Karpas-422 (cell line): Measurements from ENCODE around the gene ZNF778. TPM values are rescaled to one million over a fixed set of nuclear protein-coding genes. Genes with fewer than 3 reads are reported as not detected.

ENCODE experiments used
- DNase-seq: peaks from one replicate; pipeline ENCODE4 v3.0.0-alpha.2; 2015
- H2AFZ ChIP-seq: fragments of 200-600 bp; sonication (generic); 2 replicates; pipeline ENCODE4 v1.6.1; 2014; ENCODE audit warnings: antibody characterized with exemption, low read length, mixed read lengths
- H3K27ac ChIP-seq: fragments of 200-600 bp; sonication (generic); 2 replicates; pipeline ENCODE4 v1.5.1; 2014; ENCODE audit warnings: mild to moderate bottlenecking, low read length, moderate library complexity
- H3K27me3 ChIP-seq: fragments of 200-600 bp; sonication (generic); 2 replicates; pipeline ENCODE4 v1.6.1; 2014; ENCODE audit warnings: low read length, mixed read lengths
- H3K36me3 ChIP-seq: fragments of 200-600 bp; sonication (generic); 2 replicates; pipeline ENCODE4 v1.6.1; 2014; ENCODE audit warnings: low read length, mixed read lengths; ENCODE audit not compliant: insufficient read depth
- H3K4me1 ChIP-seq: fragments of 200-600 bp; sonication (generic); 2 replicates; pipeline ENCODE4 v1.6.1; 2014; ENCODE audit warnings: mild to moderate bottlenecking, low read length, mixed read lengths
- H3K4me2 ChIP-seq: fragments of 200-600 bp; sonication (generic); 2 replicates; pipeline ENCODE4 v1.6.1; 2014; ENCODE audit warnings: low read length, low read depth, mild to moderate bottlenecking; ENCODE audit not compliant: poor library complexity, severe bottlenecking
- H3K4me3 ChIP-seq: fragments of 200-600 bp; sonication (generic); 2 replicates; pipeline ENCODE4 v1.5.1; 2014; ENCODE audit warnings: mild to moderate bottlenecking, antibody characterized with exemption, low read length, mixed read lengths
- H3K79me2 ChIP-seq: fragments of 200-600 bp; sonication (generic); 2 replicates; pipeline ENCODE4 v1.6.1; 2014; ENCODE audit warnings: mild to moderate bottlenecking, low read length, mixed read lengths
- H3K9ac ChIP-seq: fragments of 200-600 bp; sonication (generic); 2 replicates; pipeline ENCODE4 v1.6.0; 2014; ENCODE audit warnings: low read length
- H3K9me2 ChIP-seq: fragments of 200-600 bp; sonication (generic), shearing (Covaris generic); replicated peaks from 2 replicates; pipeline ENCODE4 v1.6.0; 2014; ENCODE audit warnings: mild to moderate bottlenecking, low read length, moderate library complexity; ENCODE audit not compliant: insufficient read depth
- H3K9me3 ChIP-seq: fragments of 300-700, 200-600 bp; sonication (generic); 2 replicates; pipeline ENCODE4 v1.6.1; 2014; ENCODE audit warnings: low read length, mixed read lengths
- H4K20me1 ChIP-seq: fragments of 200-600 bp; sonication (generic); 2 replicates; pipeline ENCODE4 v1.6.1; 2014; ENCODE audit warnings: mild to moderate bottlenecking, antibody characterized with exemption, low read length, low read depth; ENCODE audit not compliant: insufficient read depth
- total RNA-seq: library from RNA; depleted of rRNA; stranded (reverse); fragments of >200 nt; shearing (Covaris generic); gene quantifications from 2 replicates; pipeline ENCODE4 v1.2.3, GENCODE V29; 2014; ENCODE audit warnings: low replicate concordance

The ZNF778 gene
- total RNA-seq, 1 experiment from 2014 or later, result 2.7 TPM

DNA sequence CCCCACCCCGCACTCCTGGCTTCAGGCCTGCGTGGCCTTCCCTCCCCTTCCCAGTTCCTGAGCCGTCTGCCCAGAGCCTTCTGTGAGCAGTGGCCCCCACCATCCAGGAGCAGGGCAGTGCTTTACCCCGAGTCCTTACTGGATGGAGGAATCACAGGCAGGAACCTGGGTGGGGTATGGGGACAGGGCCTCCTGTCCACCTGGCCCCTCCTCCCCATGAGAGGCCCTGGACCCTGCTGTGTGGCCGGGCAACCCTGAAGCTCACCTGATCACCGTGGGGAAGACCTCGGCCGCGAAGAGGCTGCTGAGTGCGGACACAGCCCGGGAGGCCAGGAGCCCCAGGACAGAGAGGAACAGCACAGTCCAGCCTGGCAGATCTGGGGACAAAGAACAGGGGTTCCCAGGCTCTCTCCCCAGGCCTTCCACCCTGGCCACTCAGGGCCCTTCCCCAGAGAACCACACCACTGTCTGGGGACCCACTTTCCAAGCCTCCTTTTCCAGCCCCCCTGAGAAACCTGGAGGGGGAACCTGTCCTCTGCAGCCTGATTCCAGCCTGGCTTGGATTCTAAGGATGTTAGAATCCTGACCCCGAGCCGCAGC lies 20.4 kb upstream of the ZNF778 start:
- Histone ChIP-seq H4K20me1 (no peaks in the 10 kb centered on the region), H3K36me3 (no peaks in the 10 kb centered on the region), H3K9me3 (no peaks in the 10 kb centered on the region), H3K4me2 (no peak overlapping the region), H3K4me3 (no peak overlapping the region), H3K9ac (no peak overlapping the region), H3K9me2 (no peaks in the 10 kb centered on the region), H3K79me2 (no peaks in the 10 kb centered on the region), H3K27ac (no peak overlapping the region), H3K4me1 (no peaks in the 10 kb centered on the region), H2AFZ (no peak overlapping the region), H3K27me3 (no peaks in the 10 kb centered on the region)
- no peak for DNase-seq

DNA sequence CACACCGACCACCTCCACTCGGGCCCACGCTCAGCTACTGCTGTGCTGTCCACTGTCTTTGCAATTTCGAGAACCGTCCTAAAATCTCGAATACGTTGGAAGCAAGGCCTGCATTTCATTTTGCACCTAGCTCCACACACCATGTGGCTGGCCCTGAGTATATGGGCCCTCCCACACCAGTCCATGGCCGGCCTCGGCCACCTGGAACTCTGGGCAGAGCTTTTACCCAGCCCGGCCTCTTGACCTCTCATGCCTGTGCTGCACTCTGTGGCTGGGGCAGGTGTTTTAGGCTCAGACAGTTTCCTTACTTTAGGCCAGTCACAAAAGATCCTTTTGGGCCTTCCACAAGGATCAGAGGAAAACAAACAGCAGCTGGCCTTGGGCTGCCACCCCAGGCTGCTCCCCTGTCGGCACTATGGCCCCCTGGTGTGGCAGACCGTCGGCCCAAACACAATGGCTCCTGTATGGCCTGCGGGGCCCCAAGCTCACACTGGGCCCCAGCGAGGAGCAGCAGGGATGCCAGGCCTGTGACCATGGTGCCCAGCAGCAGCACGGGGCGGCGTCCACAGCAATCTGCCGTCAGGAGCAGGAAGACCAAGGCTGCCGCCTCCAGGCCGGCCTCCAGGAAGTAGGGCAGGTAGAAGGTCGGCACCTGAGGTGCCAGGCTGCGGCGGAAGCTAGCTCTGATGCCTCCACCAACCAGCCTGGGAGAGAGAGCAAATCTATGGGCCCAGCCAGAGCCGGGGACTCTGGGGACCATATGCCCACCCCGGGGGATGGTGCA lies 19.7 kb upstream of the ZNF778 start:
- H3K27me3 ChIP-seq, result no peaks in the 10 kb centered on the region
- H2AFZ ChIP-seq, result no peak overlapping the region
- no peaks in the 10 kb centered on the region for H3K79me2 ChIP-seq
- H3K4me3 ChIP-seq, result no peak overlapping the region
- DNase-seq, result no peak
- H3K27ac ChIP-seq, result no peak overlapping the region
- no peak overlapping the region for H3K9ac ChIP-seq
- H3K36me3 ChIP-seq, result no peaks in the 10 kb centered on the region
- H3K4me2 ChIP-seq, result no peak overlapping the region
- H3K9me2 ChIP-seq, result no peaks in the 10 kb centered on the region
- no peaks in the 10 kb centered on the region for H3K4me1 ChIP-seq
- H4K20me1 ChIP-seq, result no peaks in the 10 kb centered on the region
- no peaks in the 10 kb centered on the region for H3K9me3 ChIP-seq

DNA sequence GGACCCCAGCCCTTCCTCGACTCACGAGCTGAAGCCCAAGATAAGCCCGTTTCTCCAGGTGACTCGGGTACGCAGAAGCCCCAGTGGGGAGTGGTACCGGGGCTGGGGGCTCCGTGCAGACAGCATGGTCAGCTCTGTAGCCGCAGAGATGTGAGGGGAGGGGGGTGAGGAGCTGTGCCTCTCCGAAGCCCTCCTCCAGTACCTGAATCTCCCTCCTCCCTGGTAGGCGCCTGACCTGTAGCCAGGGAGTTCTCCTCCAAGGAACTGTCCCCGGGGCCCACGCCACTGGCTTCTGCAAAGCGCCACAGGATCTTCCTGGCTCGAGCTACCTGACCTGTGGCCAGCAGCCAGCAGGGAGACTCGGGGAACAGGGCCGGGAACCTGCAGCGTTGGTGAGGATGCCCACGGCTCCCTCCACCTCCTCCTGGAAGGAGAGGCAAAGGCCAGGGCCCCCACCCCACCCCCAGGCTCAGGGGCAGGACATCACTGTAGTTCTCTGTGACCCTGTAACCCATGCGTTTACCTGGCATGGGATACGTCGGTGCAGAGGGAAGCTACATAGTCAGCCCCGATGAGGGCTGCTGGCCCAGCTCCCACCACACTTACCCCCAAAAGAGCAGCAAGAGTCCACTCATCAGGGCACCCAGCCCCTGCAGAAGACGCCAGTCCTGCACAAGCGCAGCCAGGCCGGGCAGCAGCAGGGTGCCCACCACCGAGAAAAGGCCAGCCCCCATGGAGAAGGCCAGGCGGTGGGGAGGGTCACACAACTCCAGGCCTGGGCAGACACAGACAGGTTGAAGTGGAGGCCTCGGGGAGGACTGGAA lies 18.9 kb upstream of the ZNF778 start:
- H3K9ac ChIP-seq, result no peak overlapping the region
- DNase-seq, result peak; percentile 10
- H3K4me2 ChIP-seq, result no peak overlapping the region
- no peak overlapping the region for H3K4me3 ChIP-seq
- no peaks in the 10 kb centered on the region for H4K20me1 ChIP-seq
- H3K79me2 ChIP-seq, result no peaks in the 10 kb centered on the region
- no peak overlapping the region for H3K27ac ChIP-seq
- no peak overlapping the region for H2AFZ ChIP-seq
- no peaks in the 10 kb centered on the region for H3K4me1 ChIP-seq
- no peaks in the 10 kb centered on the region for H3K9me3 ChIP-seq
- H3K27me3 ChIP-seq, result no peaks in the 10 kb centered on the region
- no peaks in the 10 kb centered on the region for H3K36me3 ChIP-seq
- H3K9me2 ChIP-seq, result no peaks in the 10 kb centered on the region

DNA sequence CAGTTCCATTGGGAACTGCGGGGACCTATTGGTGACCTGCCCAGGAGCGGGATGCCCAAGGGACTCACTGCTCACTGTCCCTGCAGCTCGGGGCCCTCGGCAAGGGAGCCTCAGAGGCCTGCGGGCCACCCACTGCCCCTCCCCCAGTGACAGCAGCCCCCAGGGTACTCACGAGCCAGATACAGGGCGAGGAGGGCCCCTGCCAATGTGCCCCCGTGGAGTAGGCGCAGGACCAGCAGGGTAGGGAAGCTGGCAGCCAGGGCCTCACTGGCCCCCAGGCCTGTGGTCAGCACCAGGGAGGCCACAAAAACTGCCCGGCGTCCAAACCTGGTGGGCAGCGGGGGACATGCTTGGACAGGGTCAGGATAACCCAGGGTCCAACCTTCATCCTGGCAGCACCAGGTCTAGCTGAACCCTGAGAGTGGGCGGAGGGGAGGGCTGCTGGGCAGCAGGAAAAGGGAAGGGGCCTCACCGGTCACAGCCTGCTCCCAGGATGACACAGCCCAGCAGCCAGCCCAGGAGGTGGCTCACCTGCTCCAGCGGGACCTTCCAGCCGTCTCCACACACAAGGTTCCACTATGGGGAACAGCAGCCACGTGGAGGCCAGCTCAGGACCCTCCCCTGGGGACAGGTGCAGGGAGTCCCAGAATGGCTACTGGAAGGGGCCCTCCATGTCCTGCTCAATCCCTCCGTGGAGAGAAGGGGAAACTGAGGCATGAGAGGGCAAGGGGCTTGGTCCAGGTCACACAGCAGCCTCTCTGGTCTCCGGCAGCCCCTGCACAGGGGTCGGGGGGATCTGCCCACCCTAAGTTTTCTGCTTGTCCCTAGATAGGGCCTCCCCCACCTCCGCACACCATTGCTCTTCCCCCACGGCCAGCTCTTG lies 18.0 kb upstream of the ZNF778 start:
- Histone ChIP-seq H3K4me3 (no peak overlapping the region), H3K4me2 (no peak overlapping the region), H3K27me3 (no peaks in the 10 kb centered on the region), H3K9ac (no peak overlapping the region), H3K79me2 (no peaks in the 10 kb centered on the region), H2AFZ (no peak overlapping the region), H4K20me1 (no peaks in the 10 kb centered on the region), H3K4me1 (no peaks in the 10 kb centered on the region), H3K27ac (no peak overlapping the region), H3K9me2 (no peaks in the 10 kb centered on the region), H3K36me3 (no peaks in the 10 kb centered on the region), H3K9me3 (no peaks in the 10 kb centered on the region)
- no peak for DNase-seq

DNA sequence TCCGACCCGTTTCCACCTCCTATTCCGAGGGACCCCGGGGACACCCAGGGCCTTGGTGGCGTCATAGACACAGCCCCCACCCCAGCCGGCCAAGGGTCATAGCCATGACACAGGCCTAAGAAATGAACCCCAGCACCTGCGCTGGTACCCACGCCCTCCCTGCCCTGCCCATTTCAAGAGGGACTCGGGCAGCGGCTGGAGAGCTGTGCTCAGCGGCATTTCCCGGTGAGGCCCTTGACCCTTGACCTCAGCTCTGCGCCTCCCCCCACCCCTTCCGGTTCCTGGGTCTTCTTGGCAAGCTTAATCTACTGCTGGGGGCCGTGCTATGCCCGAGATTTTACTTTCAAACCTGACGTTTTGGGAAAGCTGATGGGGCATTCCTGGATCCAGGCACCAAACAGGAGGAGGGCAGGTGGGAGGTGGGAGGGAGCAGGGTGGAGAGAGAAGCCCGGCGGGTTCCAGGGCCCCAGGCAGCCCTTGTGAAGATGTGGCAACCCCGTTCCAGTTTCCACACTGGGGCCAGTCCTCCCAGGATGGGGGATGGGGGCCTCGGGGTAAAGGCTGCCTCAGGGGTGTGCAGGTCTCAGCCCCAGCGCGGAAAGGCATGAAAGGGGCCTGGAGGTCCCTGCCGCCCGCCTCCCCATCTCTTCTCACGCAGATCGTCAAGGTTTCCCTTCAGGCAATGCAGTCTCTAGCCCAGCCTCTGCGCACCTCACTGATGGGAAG lies 17.2 kb upstream of the ZNF778 start, which contains the start of gene SLC22A31:
Gene SLC22A31 (minus strand): TSS at position 414 of the 726 bp plus-strand sequence. CDS start 36 bp downstream, at position 378.
- DNase-seq, result no peak
- Histone ChIP-seq H3K27ac (no peak within 1 kb of the TSS), H2AFZ (no peak within 1 kb of the TSS), H4K20me1 (no peaks in the 10 kb centered on the region), H3K4me3 (no peak within 1 kb of the TSS), H3K9me3 (no peaks in the 10 kb centered on the region), H3K27me3 (no peaks in the 10 kb centered on the region), H3K9ac (no peak within 1 kb of the TSS), H3K79me2 (no peaks in the 10 kb centered on the region), H3K4me1 (no peaks in the 10 kb centered on the region), H3K9me2 (no peaks in the 10 kb centered on the region), H3K4me2 (no peak within 1 kb of the TSS), H3K36me3 (no peaks in the 10 kb centered on the region)

DNA sequence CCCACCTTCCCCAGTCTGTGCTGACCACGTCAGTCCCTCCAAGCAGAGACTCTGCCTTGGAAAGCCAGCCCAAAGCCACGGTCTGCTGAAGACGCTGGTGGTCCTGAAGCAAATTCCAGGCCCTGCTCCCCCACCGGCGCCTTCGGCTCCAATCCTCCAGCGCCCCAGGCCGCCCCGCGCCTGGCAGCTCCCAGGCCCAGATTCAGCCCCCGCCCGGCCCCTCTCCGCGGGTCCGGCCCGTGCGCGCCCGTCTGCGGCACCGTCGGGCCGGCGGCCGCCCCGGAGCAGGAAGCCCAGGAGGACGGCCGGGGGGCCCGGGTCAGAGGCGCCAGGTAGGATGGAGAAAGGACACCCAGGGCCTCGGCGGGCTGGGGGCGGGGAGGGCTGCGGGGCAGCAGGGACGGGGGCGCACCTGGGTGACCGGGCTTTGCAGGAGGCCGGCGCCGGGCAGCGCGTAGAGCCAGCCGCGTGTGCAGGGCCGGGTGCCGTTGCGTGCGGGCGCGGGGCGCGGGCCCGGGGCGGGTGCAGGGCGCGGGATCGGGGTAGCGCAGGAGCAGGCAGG lies 16.6 kb upstream of the ZNF778 start:
- Histone ChIP-seq H3K4me3 (no peak overlapping the region), H3K27me3 (no peaks in the 10 kb centered on the region), H3K79me2 (no peaks in the 10 kb centered on the region), H2AFZ (no peak overlapping the region), H3K36me3 (no peaks in the 10 kb centered on the region), H4K20me1 (no peaks in the 10 kb centered on the region), H3K4me2 (no peak overlapping the region), H3K9ac (no peak overlapping the region), H3K9me3 (no peaks in the 10 kb centered on the region), H3K4me1 (no peaks in the 10 kb centered on the region), H3K9me2 (no peaks in the 10 kb centered on the region), H3K27ac (no peak overlapping the region)
- no peak for DNase-seq
